ENCODE results near the gene ADI1. TPM values are rescaled to one million over a fixed set of nuclear protein-coding genes. Genes with fewer than 3 reads are reported as not detected.

Gene ADI1
- total RNA-seq, 4 donors from 2014 or later, result 61.9 to 106 (median 82.9) TPM

- H3K9me3 ChIP-seq, result no peaks in the 10 kb centered on the region
- whole genome bisulfite sequencing, 2 donors (ENCODE audit: low coverage in 1 of 2), result 69 to 71% methylated on average over 5 of the region's 6 CpGs
- no peaks in the 10 kb centered on the region for H3K4me1 ChIP-seq
- TF ChIP-seq EP300 (IDR thresholded peaks at IDR 0.05), result no peak
- no peak for TF ChIP-seq POLR2A (IDR thresholded peaks at IDR 0.05)
- TF ChIP-seq, protein P1, sequence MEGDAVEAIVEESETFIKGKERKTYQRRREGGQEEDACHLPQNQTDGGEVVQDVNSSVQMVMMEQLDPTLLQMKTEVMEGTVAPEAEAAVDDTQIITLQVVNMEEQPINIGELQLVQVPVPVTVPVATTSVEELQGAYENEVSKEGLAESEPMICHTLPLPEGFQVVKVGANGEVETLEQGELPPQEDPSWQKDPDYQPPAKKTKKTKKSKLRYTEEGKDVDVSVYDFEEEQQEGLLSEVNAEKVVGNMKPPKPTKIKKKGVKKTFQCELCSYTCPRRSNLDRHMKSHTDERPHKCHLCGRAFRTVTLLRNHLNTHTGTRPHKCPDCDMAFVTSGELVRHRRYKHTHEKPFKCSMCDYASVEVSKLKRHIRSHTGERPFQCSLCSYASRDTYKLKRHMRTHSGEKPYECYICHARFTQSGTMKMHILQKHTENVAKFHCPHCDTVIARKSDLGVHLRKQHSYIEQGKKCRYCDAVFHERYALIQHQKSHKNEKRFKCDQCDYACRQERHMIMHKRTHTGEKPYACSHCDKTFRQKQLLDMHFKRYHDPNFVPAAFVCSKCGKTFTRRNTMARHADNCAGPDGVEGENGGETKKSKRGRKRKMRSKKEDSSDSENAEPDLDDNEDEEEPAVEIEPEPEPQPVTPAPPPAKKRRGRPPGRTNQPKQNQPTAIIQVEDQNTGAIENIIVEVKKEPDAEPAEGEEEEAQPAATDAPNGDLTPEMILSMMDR (IDR thresholded peaks at IDR 0.05), result no peak
- TF ChIP-seq POLR2AphosphoS5 (IDR thresholded peaks at IDR 0.05), result no peak
- no peak overlapping the region for H3K4me3 ChIP-seq
- H3K27me3 ChIP-seq, result no peaks in the 10 kb centered on the region
- H3K36me3 ChIP-seq, result peaks cover 7 to 92% of the 10 kb centered on the region in 2 donors
- no peak for ATAC-seq
- no peak overlapping the region for H3K27ac ChIP-seq
Observed at GRCh38 chr2:3543023-3543683, 23.8 kb upstream of the ADI1 start.

GRCh38 chr2:3542107-3542506 is 22.8 kb upstream of the ADI1 start:
- Histone ChIP-seq H3K4me3 (no peak overlapping the region), H3K36me3 (peaks cover 7 to 81% of the 10 kb centered on the region in 2 donors), H3K4me1 (peaks cover 0 to 2% (median 0%) of the 10 kb centered on the region in 3 donors), H3K27ac (no peak overlapping the region), H3K27me3 (no peaks in the 10 kb centered on the region), H3K9me3 (no peaks in the 10 kb centered on the region)
- 86 to 96% methylated on average over 5 of the region's 5 CpGs for WGBS, 2 donors (ENCODE audit: low coverage in 1 of 2)
- TF ChIP-seq POLR2AphosphoS5 (IDR thresholded peaks at IDR 0.05) (no peak), POLR2A (IDR thresholded peaks at IDR 0.05) (no peak), EP300 (IDR thresholded peaks at IDR 0.05) (no peak)
- TF ChIP-seq, protein P1 (IDR thresholded peaks at IDR 0.05), result no peak
- ATAC-seq, result no peak

DNA sequence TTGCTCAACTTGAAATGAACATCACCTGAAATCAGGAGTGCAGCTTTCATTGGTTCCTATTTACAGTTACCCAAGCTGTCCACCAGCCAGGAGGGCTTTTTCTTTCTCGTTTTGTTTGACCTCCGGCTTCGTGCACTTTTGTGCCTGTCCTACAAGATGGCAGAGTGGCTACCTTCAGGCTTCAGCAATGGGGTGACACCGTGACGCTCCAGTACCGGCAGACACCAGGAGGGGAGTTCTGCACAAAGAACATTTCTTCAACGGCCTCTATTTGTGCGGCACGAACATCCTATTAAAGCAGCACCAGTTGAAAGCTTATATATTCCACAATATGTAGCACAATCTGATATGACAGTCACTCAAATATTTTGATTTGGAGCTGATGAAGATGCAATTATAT is 20.5 kb upstream of the ADI1 start:
- no peaks in the 10 kb centered on the region for H3K27me3 ChIP-seq
- peaks cover 0 to 58% of the 10 kb centered on the region in 2 donors for H3K36me3 ChIP-seq
- no peak for TF ChIP-seq EP300 (IDR thresholded peaks at IDR 0.05)
- no peak overlapping the region for H3K4me3 ChIP-seq
- H3K4me1 ChIP-seq, result peaks cover 0 to 25% (median 6%) of the 10 kb centered on the region in 3 donors
- no peak overlapping the region for H3K27ac ChIP-seq
- H3K9me3 ChIP-seq, result no peaks in the 10 kb centered on the region
- 74 to 85% methylated on average over 2 to 6 of the region's 9 CpGs for WGBS, 2 donors (ENCODE audit: low coverage in 1 of 2)
- ATAC-seq, result no peak

GRCh38 chr2:3536682-3537632 is 17.6 kb upstream of the ADI1 start:
- no peak for TF ChIP-seq EP300 (IDR thresholded peaks at IDR 0.05)
- no peak for TF ChIP-seq POLR2AphosphoS5 (IDR thresholded peaks at IDR 0.05)
- TF ChIP-seq POLR2A (IDR thresholded peaks at IDR 0.05), result no peak
- TF ChIP-seq, protein P1 (IDR thresholded peaks at IDR 0.05), result peak in 3 of 4 experiments; percentile 52 to 65 (median 56)
- peak; percentile 54 for ATAC-seq
- Histone ChIP-seq H3K4me3 (peak overlapping the region; percentile 22 to 46), H3K27ac (peak overlapping the region; percentile 78 to 94 (median 92)), H3K27me3 (no peaks in the 10 kb centered on the region), H3K9me3 (no peaks in the 10 kb centered on the region), H3K4me1 (peaks cover 0 to 50% (median 6%) of the 10 kb centered on the region in 3 donors), H3K36me3 (peaks cover 0 to 44% of the 10 kb centered on the region in 2 donors)
- WGBS, 2 donors (ENCODE audit: low coverage in 1 of 2), result 67 to 75% methylated on average over 4 to 9 of the region's 16 CpGs

Measured in gastroesophageal sphincter (tissue), 4 donors.